Measurements from ENCODE around the gene KIF25.
A peak's percentile ranks its signal among the peaks of the same experiment; 100 is the strongest.
"Not testable (repeated sequence)": the region's sequence is repeated elsewhere in the genome, so short reads cannot be mapped to it uniquely, and the experiment has no call there.

Gene KIF25

DNA sequence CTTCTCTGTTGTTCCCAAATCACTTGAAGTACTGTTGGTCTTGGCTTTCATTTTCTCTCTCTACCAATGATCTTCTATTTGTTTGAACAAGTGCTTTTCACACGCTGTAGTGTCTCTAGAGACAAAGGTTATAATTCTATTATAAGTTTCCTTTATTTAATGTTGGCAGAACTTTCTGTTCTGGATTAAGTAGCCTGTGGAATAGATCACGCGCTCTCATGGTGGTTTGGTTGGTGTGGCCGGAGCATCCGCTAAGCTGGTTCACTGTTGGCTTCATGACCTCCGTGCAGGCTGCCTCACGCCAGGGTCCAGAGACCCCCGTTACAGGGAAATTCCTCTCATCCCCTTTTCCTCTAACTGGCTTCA is 30.9 kb upstream of the KIF25 start:
- DNase-seq (ENCODE audit: low spot score in 2 of 2), result no peak
- H3K27ac Mint-ChIP-seq, result peak overlapping the region; percentile 33
- H3K9me3 Mint-ChIP-seq, result no peaks in the 10 kb centered on the region
- H3K4me3 Mint-ChIP-seq, result no peak overlapping the region
- ATAC-seq, result no peak
- H3K4me1 Mint-ChIP-seq, result no peaks in the 10 kb centered on the region
- H3K36me3 Mint-ChIP-seq, result peaks cover 28% of the 10 kb centered on the region

- DNase-seq (ENCODE audit: low spot score in 2 of 2) (peak in 1 of 2 donors; percentile 55), ATAC-seq (no peak)
- Mint-ChIP-seq H3K9me3 (no peaks in the 10 kb centered on the region), H3K4me3 (no peak overlapping the region), H3K4me1 (no peaks in the 10 kb centered on the region), H3K27ac (no peak overlapping the region), H3K36me3 (peaks cover 26% of the 10 kb centered on the region)
Observed at GRCh38 chr6:167968091-167968490, 29.4 kb upstream of the KIF25 start.

DNA sequence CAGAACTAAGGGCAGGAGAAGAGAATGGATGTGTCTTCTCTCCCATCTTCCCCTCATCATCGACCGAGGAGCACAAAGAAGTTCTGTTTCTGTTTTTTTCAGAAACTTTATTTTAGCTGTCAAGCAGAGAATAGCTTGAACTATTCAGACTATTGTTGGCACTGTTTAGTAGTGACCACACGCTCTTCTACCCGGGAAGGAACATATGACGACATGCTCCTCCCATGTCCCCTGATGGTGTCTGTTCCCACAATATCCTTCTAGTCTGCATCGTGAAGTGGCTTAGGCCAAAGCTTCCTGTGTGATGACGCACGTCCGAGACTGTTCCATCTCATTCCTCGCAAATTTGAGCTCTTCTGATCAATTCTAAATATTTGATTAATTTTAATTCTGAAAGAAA is 27.2 kb upstream of the KIF25 start:
- Mint-ChIP-seq H3K4me3 (no peak overlapping the region), H3K4me1 (no peaks in the 10 kb centered on the region), H3K27ac (no peak overlapping the region), H3K9me3 (no peaks in the 10 kb centered on the region), H3K36me3 (peaks cover 23% of the 10 kb centered on the region)
- DNase-seq (ENCODE audit: low spot score in 2 of 2), result no peak
- no peak for ATAC-seq

GRCh38 chr6:167972193-167972592 is 25.3 kb upstream of the KIF25 start:
- no peak overlapping the region for H3K4me3 Mint-ChIP-seq
- DNase-seq (ENCODE audit: low spot score in 2 of 2), result no peak
- H3K36me3 Mint-ChIP-seq, result peaks cover 10% of the 10 kb centered on the region
- no peaks in the 10 kb centered on the region for H3K9me3 Mint-ChIP-seq
- H3K27ac Mint-ChIP-seq, result no peak overlapping the region
- H3K4me1 Mint-ChIP-seq, result no peaks in the 10 kb centered on the region
- no peak for ATAC-seq

DNA sequence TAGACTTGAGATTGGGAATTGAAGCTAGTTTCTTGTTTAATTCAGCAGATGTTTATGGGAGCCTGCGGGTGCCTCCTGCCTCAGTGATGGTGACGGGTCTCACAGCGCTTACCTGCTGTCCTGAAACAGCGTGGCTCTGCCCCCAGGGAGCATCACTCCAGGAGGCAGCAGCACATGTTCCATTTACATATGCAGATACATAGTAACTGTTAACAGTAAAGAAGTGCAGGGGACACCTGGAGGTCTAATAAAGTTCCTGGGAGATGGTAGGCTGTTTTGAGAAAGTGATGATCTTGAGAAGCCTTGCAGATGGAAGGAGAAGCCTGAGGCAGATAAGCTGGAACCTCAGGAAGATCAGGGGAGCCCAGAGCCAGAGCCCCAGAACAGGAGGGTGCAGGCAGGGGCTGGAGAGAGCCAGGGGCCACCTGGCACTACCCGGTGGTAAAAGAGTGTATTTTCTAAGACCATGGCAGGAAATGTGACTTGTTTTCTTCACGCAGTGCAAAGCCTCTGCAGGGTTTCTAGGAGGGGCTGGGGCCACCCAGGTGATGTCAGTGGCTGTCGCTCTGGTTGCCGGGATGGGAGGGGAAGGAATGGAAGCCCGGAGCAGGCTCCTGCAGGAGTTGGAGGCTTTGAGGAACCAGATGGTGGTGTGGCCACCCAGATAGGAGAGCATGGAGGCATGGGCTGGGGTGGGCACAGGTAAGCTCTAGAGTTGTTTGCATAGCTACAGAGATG is 24.2 kb upstream of the KIF25 start:
- Mint-ChIP-seq H3K9me3 (no peaks in the 10 kb centered on the region), H3K36me3 (peaks cover 10% of the 10 kb centered on the region), H3K27ac (no peak overlapping the region), H3K4me3 (no peak overlapping the region), H3K4me1 (no peaks in the 10 kb centered on the region)
- no peak for ATAC-seq
- DNase-seq (ENCODE audit: low spot score in 2 of 2), result no peak

- Mint-ChIP-seq H3K4me1 (no peaks in the 10 kb centered on the region), H3K36me3 (peaks cover under 1% of the 10 kb centered on the region), H3K4me3 (no peak overlapping the region), H3K27ac (no peak overlapping the region), H3K9me3 (no peaks in the 10 kb centered on the region)
- DNase-seq (ENCODE audit: low spot score in 2 of 2), result no peak
- ATAC-seq, result peak; percentile 13
Observed at GRCh38 chr6:167974640-167975344, 22.7 kb upstream of the KIF25 start.

GRCh38 chr6:167975458-167975857 is 22.0 kb upstream of the KIF25 start:
- Mint-ChIP-seq H3K4me3 (no peak overlapping the region), H3K27ac (no peak overlapping the region), H3K4me1 (no peaks in the 10 kb centered on the region), H3K9me3 (no peaks in the 10 kb centered on the region), H3K36me3 (no peaks in the 10 kb centered on the region)
- DNase-seq (ENCODE audit: low spot score in 2 of 2) (no peak), ATAC-seq (peak; percentile 11)

- H3K4me1 Mint-ChIP-seq; DNase-seq (ENCODE audit: low spot score in 2 of 2); H3K36me3 Mint-ChIP-seq; H3K4me3 Mint-ChIP-seq; ATAC-seq; H3K27ac Mint-ChIP-seq; H3K9me3 Mint-ChIP-seq: not testable (repeated sequence)
Observed at GRCh38 chr6:167976116-167976657, 21.3 kb upstream of the KIF25 start.

DNA sequence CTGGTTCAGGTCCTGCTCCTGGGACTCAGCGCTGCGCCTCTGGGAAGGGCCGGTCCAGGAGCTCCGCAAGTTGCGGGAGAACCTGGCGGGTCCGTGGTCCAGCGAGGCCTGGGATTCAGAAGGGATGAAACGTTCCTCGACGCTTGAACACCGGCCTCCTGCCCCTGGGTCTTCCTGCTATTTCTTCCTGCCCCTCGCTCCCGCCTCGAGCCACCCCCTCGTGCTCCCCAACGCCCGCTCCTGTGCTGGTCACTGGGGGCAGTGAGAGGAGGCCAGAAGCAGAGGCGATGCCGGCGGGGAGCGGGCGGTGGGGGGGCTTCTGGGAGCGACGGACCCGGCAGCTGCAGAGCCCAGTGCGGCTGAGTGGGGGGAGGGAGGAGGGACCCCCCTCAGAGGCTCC is 20.8 kb upstream of the KIF25 start:
- no peaks in the 10 kb centered on the region for H3K36me3 Mint-ChIP-seq
- H3K27ac Mint-ChIP-seq, result no peak overlapping the region
- no peaks in the 10 kb centered on the region for H3K4me1 Mint-ChIP-seq
- DNase-seq (ENCODE audit: low spot score in 2 of 2) (no peak), ATAC-seq (no peak)
- no peak overlapping the region for H3K4me3 Mint-ChIP-seq
- H3K9me3 Mint-ChIP-seq, result no peaks in the 10 kb centered on the region

DNA sequence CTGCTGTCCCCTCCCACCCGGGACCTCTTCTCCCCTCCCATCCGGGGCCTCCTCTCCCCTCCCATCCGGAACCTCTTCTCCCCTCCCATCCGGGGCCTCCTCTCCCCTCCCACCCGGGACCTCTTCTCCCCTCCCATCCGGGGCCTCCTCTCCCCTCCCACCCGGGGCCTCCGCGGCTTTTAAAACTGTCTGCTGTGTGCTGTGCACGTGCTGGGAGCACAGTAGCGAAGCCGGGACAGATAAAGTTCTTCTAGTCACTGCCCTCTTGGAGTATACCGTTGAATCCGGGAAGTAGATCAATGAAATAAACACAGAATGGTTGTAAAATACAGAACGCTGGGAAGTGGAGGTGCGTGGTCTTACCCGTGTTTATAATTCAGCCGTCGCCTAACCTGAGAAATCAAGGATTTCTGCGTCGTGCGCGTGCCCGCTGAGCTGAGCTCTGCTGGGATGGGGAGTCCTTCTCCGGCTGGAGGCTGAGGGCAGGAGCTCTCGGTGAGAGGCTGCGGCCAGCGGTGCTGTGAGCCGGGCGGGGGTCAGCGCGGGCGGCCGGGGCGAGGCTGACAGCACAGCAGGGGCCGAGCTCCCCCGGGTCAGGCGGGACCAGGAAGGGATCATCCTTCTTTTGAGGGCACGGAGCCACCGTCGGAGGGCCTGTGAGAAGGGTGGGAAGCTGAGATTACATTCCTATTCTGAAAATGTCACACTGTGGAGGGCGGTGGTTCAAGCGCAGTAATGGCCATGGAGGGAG is 19.6 kb upstream of the KIF25 start:
- H3K36me3 Mint-ChIP-seq, result no peaks in the 10 kb centered on the region
- H3K9me3 Mint-ChIP-seq, result no peaks in the 10 kb centered on the region
- no peak overlapping the region for H3K27ac Mint-ChIP-seq
- DNase-seq (ENCODE audit: low spot score in 2 of 2), result no peak
- ATAC-seq, result no peak
- H3K4me3 Mint-ChIP-seq, result no peak overlapping the region
- no peaks in the 10 kb centered on the region for H3K4me1 Mint-ChIP-seq

- Mint-ChIP-seq H3K36me3 (no peaks in the 10 kb centered on the region), H3K4me1 (no peaks in the 10 kb centered on the region), H3K4me3 (no peak overlapping the region), H3K27ac (no peak overlapping the region), H3K9me3 (no peaks in the 10 kb centered on the region)
- ATAC-seq (no peak), DNase-seq (ENCODE audit: low spot score in 2 of 2) (no peak)
Observed at GRCh38 chr6:167978607-167979006, 18.9 kb upstream of the KIF25 start.

DNA sequence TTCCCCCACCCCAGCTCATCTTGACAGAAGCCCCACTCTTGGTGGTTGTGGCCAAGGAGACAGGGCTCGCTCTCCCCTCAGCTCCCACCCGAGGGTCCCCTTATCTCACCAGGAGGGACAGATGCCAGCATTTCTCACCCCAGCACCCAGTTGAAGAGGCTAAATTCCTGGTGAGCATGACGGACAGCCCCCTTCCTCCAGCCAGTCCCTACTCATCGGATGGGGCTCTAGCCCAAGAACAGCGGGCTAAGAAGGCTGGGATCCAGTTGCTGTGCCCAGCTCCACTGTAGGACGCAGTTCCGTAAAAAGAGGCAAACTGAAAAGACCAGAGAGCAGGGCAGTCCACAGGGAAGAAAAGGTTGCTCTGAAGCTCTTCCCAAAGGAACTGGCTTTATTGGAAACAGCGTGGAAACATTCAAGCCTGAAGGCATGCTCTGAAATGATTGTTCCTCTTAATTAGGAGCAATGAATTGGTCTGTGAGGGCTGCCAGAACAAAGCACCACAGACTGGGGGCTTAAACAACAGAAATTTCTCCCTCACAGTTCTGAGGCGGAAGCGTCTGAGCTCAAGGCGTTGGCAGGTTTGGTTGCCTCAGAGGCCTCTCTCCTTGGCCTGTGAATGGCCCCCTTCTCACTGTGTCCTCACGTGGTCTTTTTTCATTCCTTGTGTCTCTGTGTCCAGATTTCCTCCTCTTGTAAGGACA is 17.9 kb upstream of the KIF25 start:
- H3K4me3 Mint-ChIP-seq, result no peak overlapping the region
- no peak for ATAC-seq
- H3K4me1 Mint-ChIP-seq, result no peaks in the 10 kb centered on the region
- DNase-seq (ENCODE audit: low spot score in 2 of 2), result no peak
- H3K36me3 Mint-ChIP-seq, result no peaks in the 10 kb centered on the region
- no peaks in the 10 kb centered on the region for H3K9me3 Mint-ChIP-seq
- H3K27ac Mint-ChIP-seq, result no peak overlapping the region

- Mint-ChIP-seq H3K36me3 (no peaks in the 10 kb centered on the region), H3K27ac (no peak overlapping the region), H3K4me1 (no peaks in the 10 kb centered on the region), H3K4me3 (no peak overlapping the region), H3K9me3 (no peaks in the 10 kb centered on the region)
- ATAC-seq (no peak), DNase-seq (ENCODE audit: low spot score in 2 of 2) (no peak)
Observed at GRCh38 chr6:167980911-167981580, 16.4 kb upstream of the KIF25 start.

- no peak overlapping the region for H3K4me3 Mint-ChIP-seq
- DNase-seq (ENCODE audit: low spot score in 2 of 2) (no peak), ATAC-seq (no peak)
- H3K36me3 Mint-ChIP-seq, result no peaks in the 10 kb centered on the region
- no peaks in the 10 kb centered on the region for H3K4me1 Mint-ChIP-seq
- H3K9me3 Mint-ChIP-seq, result no peaks in the 10 kb centered on the region
- H3K27ac Mint-ChIP-seq, result no peak overlapping the region
Observed at GRCh38 chr6:167981916-167982462, 15.5 kb upstream of the KIF25 start.
